Non-pigmented ciliary epithelial cell (primary cell): ENCODE data around the gene TCF15.
"Not testable (repeated sequence)": the region's sequence is repeated elsewhere in the genome, so short reads cannot be mapped to it uniquely, and the experiment has no call there.

Experiments
- DNase-seq: peaks from one replicate; pipeline ENCODE4 v3.0.0-alpha.2; 2010; ENCODE audit warnings: low read depth

The TCF15 gene

GRCh38 chr20:642013-642397, 31.9 kb upstream of the TCF15 start:
- not testable (repeated sequence) for DNase-seq

DNA sequence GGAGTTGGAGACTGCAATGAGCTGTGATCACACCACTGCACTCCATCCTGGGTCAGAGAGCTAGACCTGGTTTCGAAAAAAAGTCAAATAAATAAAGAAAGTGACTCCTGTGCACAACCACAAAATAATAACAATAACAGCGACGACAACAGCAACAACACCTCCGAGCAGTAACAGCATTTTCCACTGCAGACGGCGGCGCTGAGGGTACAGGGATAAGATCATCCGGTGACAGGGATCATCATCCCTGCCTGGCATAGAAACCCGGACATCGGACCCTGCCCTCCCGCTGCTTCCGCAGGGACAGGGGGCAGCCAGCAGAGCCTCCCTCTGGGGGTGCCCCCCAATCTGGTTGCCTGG, 31.4 kb upstream of the TCF15 start:
- DNase-seq, result no peak

- no peak for DNase-seq
These were observed 30.8 kb upstream of the TCF15 start for GRCh38 chr20:640674-641515.

DNA sequence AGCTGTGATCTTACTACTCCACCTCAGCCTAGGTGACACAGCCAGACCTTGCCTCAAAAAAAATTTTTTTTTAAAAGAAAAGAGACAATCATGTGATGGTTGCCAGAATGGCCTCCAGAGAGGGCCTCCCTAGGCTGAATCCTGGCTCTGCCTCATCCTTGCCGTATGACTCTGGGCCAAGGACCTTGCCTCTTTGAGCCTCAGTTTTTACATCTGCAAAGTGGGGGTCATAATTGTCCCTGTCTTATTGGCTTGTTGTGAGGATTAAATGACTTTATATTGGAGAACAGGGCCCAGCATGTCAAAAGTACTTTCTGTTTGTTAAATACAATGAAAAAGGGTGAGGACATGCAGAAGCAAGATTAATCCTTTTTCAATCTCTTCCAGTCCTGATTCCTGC, 28.5 kb upstream of the TCF15 start:
- no peak for DNase-seq

- DNase-seq, result no peak
These were observed 27.4 kb upstream of the TCF15 start for GRCh38 chr20:637559-637958.

DNA sequence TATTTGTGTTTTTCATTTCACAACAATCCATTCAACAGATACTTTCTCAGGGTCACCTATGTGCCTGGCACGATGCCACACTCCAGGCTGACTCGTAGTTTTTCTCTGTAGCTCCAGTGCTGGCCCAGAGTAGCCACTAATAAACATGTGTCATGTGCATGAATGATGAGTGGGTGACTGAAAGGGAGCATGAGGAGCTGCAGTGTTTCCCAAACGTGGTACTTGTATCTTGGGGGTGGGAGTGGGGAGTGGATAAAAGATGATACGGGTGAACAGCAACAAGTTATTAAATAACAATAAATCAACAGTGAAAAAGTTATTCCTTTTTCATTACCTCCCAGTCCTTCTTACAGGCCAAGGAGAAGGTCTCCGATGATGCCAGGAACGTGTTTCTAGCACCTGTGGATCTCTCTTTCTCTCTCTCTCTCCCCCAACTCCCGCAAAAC, 25.8 kb upstream of the TCF15 start:
- DNase-seq, result no peak

DNA sequence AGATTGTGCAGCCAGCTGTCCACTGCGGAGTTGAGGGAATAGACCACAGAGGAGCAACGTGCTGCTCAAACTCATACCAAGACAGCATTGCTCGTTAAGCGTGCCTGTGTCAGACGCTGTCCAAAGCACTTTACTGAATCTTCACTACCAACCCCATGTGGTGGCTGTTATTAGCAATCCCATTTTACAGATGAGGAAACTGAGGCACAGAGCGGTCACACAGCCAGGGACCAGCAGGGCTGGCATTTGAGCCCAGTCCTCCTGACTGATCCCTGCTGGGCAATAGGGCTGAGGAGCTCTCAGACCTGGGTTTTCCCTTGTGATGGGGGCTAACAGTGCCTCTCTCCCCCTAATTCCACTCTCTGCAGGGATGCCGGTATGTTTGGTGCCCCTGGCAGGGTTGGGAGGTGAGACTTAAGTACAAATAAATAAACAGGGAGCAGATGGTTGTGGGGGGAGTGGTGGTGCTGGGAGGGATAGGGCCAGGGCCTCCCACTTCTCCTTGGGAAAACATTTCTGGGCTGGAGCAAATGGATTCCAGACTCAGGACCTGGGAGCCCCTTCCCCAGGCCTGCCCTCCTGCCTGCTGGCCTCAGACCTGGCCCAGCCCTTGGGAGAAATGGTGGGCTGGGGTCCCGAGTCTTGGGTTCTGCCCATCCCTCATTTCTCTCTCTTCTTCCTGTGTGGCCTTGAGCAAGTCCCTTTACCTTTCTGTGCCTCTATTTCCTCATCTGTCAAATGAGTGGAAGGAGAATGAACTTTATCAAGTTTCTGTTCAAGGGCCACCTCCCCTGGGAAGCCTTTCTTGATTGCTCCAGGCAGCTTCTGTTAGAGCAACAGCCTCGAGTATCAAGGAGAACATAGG, 25.2 kb upstream of the TCF15 start:
- DNase-seq, result no peak

DNA sequence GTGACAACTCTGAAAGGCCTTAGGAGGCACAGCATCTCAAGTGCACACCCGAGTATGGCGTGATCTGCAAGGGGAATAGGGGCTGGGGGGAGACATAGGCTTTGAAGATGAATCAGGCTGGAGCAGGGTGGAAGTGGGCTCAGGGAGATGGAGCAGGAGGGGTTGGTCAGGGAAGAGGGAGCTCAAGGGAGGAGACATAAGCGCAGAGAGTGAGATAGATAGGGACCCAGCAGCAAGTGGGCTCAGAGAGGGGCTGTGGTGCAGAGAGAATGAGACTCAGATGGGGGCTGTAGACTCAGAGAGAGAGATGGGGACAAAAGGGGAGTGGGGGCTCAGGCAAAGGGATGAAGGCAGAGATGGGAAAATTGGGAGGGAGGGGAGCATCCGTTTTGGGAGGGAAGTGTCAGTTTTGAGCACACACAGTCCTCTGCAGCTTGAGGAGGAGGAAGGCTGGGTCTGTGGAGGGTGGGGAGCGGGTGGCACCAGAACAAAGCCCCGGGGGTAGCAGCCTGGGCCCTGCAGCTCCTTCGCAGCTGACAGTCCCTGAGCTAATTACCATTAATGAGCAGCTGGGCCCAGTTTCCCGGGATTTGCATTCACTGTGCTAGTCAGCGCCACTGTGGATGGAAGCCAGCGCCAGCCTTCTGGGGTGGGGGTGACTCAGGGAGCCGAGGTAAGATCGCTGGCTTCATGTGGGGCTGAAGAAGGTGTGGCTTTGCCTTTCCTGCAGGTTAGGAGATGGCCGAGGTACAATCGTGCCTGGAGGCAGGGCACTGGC, 24.2 kb upstream of the TCF15 start:
- DNase-seq, result no peak

GRCh38 chr20:631101-631500, 21.0 kb upstream of the TCF15 start:
- no peak for DNase-seq

GRCh38 chr20:626579-626978, 16.5 kb upstream of the TCF15 start:
- no peak for DNase-seq

DNA sequence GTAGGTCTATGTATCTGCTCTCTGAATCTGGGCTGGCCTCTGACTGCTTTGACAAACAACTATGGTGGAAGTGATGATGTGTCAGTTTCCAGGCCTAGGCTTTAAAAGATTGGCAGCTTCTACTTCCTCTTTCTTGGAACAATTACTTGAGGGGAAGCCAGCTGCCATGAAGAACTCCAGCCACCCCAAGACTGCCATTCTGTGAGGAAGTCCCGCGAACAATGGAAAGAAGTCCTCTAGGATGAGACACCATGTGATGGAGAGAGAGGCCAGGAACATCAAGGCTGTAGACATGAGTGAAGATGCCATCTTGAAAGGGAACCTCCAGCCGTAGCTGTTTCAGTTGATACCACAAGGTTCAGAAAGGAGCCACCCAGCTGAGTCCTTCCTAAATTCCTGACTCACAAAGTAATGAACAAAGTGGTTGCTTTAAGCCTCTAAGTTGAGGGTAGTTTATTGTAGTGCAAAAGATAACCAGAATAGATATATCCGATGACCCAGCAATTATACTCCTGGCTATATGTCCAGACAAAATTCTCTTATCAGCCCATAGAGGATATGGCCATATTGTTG, 15.3 kb upstream of the TCF15 start:
- DNase-seq, result no peak

DNA sequence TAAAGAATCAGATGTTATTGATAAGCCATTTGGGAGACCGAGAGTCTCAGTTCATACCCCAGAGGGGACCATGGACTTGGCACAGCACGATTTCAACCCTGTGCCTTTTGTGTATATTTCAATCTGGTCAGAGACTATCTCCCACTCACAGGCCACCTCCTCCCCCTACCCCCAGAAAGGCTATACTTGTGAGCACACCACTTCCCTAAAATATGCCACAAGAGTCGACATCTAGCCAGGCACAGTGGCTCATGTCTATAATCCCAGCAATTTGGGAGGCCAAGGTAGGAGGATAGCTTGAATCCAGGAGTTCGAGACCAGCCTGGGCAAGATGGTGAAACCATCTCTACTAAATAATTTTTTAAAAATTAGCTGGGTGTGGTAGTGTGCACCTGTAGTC, 13.6 kb upstream of the TCF15 start:
- no peak for DNase-seq

DNA sequence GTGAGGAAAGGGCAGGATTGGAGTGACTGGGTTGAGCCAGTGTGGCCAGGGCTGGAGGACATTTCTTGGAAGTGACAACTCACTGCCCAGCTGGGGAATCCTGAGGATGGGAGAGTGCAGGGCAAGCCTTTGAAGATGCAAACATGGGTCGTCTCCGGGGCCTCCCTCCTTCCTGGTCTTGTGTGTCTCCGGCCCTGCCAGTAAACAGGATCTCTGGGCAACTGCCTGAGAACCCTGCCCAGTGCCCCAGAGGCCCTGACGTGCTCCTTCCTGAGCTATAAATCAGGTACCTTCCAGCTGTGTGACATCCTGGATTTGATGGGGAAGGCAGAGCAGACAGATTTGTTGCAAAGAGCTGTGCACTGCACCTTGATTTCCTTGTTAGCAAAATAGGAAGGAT, 12.9 kb upstream of the TCF15 start:
- no peak for DNase-seq

- no peak for DNase-seq
These were observed 12.1 kb upstream of the TCF15 start for GRCh38 chr20:622161-622560.

- DNase-seq, result no peak
These were observed 11.1 kb upstream of the TCF15 start for GRCh38 chr20:621125-621756.

DNA sequence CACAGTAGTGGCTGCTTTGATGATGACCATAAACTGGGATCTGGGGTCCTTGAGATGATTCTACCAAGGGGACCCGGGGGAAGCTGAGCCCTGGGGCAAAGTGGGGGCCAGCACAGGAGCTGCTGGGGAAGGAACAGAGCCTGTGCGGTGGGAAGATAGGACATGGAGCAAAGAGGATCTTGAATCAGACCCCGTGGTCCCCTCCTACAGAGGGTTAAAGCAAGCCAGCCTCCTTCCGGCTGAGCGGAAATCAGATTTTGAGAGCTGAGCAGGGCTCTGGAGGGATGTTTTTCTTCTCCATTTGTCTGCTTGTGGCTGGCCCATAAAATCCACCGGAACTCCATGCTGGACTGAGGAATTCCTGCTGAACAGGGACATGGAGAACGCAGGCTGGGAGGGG, 10.1 kb upstream of the TCF15 start:
- no peak for DNase-seq

- no peak for DNase-seq
These were observed 8.9 kb upstream of the TCF15 start for GRCh38 chr20:618980-619379.

GRCh38 chr20:617934-618690, 8.0 kb upstream of the TCF15 start:
- DNase-seq, result no peak

DNA sequence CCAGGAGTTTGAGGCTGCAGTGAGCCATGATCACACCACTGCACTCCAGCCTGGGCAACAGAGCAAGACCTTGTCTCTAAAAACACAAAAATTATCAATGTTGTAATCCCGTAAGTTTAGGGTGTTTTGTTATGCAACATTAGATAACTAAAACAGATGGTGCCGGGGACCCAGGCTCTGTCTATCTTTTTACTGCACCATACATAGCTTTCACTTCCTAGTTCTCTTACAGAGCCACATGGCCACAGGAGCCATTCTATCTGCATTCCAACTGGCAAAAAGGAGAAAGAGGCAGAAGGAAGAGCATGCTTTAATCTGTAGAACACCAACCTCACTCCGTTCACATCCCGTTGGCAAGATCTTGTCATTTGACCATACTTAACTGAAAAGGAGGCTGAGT, 5.4 kb upstream of the TCF15 start:
- DNase-seq, result no peak

DNA sequence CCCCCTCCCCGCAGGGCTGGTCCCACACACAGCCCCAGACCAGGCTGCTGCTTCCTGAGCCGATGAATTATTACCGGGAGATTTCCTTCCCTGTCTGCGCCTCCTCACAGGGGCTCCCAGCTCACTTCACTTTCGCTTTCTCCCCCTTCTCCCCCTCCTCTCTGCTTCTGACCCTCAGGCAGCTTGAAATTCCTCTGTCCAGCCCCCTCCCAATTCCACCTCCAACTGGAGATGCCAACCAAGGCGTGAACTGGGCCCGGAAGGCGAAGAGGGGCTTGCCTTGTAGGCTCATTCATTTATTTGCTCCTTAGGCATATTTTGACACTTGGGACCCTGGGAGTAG, 1.7 kb upstream of the TCF15 start:
- no peak for DNase-seq
